Progenitor cell of endocrine pancreas (in vitro differentiated cells): Measurements from ENCODE around the gene BARHL1. TPM values are rescaled to one million over a fixed set of nuclear protein-coding genes. Genes with fewer than 3 reads are reported as not detected.

Experiments
- DNase-seq: peaks from one replicate; pipeline ENCODE4 v3.0.0; 2021; ENCODE audit warnings: low spot score; ENCODE audit not compliant: unreplicated experiment
- H3K27ac Mint-ChIP-seq: 2 replicates; pipeline ENCODE4 v1.8.0; 2021; ENCODE audit warnings: mild to moderate bottlenecking, moderate library complexity, mixed read lengths
- H3K27me3 Mint-ChIP-seq: 2 replicates; pipeline ENCODE4 v1.8.0; 2021; ENCODE audit warnings: mixed read lengths
- H3K36me3 Mint-ChIP-seq: 2 replicates; pipeline ENCODE4 v1.8.0; 2022; ENCODE audit warnings: mixed read lengths; ENCODE audit not compliant: insufficient read depth
- H3K4me1 Mint-ChIP-seq: 2 replicates; pipeline ENCODE4 v1.8.0; 2021; ENCODE audit warnings: low read depth, mixed read lengths
- H3K4me3 Mint-ChIP-seq: 2 replicates; pipeline ENCODE4 v1.8.0; 2021; ENCODE audit warnings: low read depth, mild to moderate bottlenecking, moderate library complexity, mixed read lengths
- H3K9me3 Mint-ChIP-seq: 2 replicates; pipeline ENCODE4 v1.8.0; 2021; ENCODE audit warnings: low read depth, mixed read lengths
- total RNA-seq: library from RNA; stranded (reverse); gene quantifications from 2 replicates; pipeline ENCODE4 v1.2.1, GENCODE V29; 2021
- TF ChIP-seq, protein P1 (sequence below): fragments of 200-600 bp; sonication (generic); IDR thresholded peaks from one replicate; pipeline ENCODE4 v1.5.0; 2021; ENCODE audit warnings: antibody characterized with exemption, mild to moderate bottlenecking; ENCODE audit not compliant: unreplicated experiment

BARHL1 gene
- total RNA-seq, 1 donor from 2014 or later = not detected

DNA sequence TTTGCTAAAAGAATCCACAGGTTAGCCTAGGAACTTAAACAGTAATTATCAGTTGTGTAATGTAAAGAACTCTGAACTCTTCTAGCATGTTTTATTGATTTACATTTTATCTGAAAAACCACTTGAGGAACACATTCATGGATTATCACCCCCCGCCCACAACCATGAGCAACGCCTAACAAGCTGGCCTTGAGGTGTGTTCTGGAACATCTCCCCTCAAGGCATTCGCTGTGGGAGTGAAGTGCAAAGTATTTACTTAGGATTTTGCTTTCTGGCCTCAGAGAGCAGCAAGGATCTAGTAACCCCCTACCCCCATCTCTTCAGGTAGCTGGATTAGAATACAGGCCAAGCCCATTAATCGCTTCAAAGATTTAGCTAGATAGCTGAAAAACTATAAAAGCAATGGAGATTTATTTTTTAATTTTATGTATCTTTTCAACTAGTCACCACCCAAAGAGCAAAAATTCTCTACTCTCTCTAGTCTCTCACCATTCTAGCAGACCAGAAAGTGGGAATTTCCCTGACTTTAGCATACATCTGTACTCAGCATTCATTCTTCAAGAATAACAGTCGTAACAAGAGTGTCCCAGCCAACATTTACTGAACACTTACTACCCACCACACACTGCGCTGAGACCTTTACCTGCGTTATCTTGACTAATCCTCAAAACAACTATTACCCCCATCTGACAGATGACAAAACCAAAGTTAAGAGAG lies 50.2 kb downstream of the BARHL1 start:
- DNase-seq = no peak
- H3K27me3 Mint-ChIP-seq = no peaks in the 10 kb centered on the region
- H3K36me3 Mint-ChIP-seq = peaks cover 13% of the 10 kb centered on the region
- no peaks in the 10 kb centered on the region for H3K9me3 Mint-ChIP-seq
- H3K4me3 Mint-ChIP-seq = no peak overlapping the region
- H3K27ac Mint-ChIP-seq = no peak overlapping the region
- peaks cover 11% of the 10 kb centered on the region for H3K4me1 Mint-ChIP-seq
- TF ChIP-seq, protein P1, sequence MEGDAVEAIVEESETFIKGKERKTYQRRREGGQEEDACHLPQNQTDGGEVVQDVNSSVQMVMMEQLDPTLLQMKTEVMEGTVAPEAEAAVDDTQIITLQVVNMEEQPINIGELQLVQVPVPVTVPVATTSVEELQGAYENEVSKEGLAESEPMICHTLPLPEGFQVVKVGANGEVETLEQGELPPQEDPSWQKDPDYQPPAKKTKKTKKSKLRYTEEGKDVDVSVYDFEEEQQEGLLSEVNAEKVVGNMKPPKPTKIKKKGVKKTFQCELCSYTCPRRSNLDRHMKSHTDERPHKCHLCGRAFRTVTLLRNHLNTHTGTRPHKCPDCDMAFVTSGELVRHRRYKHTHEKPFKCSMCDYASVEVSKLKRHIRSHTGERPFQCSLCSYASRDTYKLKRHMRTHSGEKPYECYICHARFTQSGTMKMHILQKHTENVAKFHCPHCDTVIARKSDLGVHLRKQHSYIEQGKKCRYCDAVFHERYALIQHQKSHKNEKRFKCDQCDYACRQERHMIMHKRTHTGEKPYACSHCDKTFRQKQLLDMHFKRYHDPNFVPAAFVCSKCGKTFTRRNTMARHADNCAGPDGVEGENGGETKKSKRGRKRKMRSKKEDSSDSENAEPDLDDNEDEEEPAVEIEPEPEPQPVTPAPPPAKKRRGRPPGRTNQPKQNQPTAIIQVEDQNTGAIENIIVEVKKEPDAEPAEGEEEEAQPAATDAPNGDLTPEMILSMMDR = no peak

DNA sequence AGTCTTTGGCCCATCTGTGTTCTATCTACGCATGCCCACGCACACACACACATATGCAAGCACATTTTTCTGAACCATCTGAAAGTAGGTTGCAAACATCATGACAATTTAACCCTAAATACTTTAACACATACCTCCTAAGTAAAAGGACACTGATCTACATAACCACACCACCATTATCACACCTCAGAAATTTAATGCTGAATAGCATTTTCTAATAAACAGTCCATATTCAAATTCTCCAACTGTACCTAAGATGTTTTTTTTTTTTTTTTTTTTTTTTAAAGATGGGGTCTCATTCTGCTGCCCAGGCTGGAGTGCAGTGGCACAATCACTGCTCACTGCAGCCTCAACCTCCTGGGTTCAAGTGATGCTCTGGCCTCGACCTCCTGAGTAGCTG lies 51.9 kb downstream of the BARHL1 start:
- no peak for DNase-seq
- Mint-ChIP-seq H3K4me3 (no peak overlapping the region), H3K36me3 (peaks cover 10% of the 10 kb centered on the region), H3K4me1 (peaks cover 15% of the 10 kb centered on the region), H3K27ac (no peak overlapping the region), H3K27me3 (no peaks in the 10 kb centered on the region), H3K9me3 (no peaks in the 10 kb centered on the region)
- TF ChIP-seq, protein P1 = no peak

DNA sequence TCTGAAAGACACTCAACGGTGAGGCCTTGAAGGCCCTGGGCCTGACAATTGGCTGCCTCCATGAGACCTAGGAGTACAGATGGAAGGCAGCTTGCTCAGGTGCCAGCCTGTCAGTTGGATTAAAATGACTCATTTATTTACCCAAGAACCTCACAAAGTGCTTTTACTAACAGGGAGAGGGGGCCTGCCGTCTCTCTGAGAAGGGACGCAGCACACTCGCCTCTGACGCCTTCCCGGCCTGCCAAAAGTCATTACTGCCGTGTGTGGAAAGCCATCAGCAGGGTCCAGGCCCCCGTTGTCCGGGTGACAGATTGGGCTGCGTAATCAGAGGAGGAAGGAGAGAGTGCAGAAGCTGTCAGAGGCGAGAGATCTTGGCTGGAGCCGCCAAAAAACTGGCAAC lies 54.9 kb downstream of the BARHL1 start:
- Mint-ChIP-seq H3K4me3 (no peak overlapping the region), H3K36me3 (peaks cover 10% of the 10 kb centered on the region), H3K9me3 (no peaks in the 10 kb centered on the region), H3K27ac (peak overlapping the region; percentile 75), H3K27me3 (no peaks in the 10 kb centered on the region), H3K4me1 (peaks cover 16% of the 10 kb centered on the region)
- DNase-seq = no peak
- TF ChIP-seq, protein P1 = no peak

DNA sequence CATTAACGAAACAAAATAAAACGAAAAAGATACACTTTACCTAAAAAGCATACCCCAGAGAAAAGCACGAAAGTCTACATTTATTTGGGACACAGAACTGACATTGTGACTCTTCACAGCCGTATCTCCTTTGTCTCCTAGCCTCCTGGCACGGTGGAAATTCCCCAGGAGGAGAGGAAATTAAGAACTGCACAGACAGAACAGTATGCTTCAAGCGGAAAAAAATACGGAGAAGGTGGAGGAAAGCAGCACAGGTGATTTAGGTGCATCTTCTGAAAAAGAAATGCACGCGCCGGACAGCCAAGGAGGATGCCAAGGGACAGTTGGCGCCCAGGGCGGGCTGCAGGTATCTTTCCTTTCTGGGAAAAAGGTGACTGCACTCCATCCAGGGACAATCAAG lies 55.4 kb downstream of the BARHL1 start:
- Mint-ChIP-seq H3K9me3 (no peaks in the 10 kb centered on the region), H3K4me1 (peaks cover 13% of the 10 kb centered on the region), H3K4me3 (no peak overlapping the region), H3K27ac (peak overlapping the region; percentile 17), H3K36me3 (peaks cover 10% of the 10 kb centered on the region), H3K27me3 (no peaks in the 10 kb centered on the region)
- no peak for DNase-seq
- TF ChIP-seq, protein P1 = no peak

DNA sequence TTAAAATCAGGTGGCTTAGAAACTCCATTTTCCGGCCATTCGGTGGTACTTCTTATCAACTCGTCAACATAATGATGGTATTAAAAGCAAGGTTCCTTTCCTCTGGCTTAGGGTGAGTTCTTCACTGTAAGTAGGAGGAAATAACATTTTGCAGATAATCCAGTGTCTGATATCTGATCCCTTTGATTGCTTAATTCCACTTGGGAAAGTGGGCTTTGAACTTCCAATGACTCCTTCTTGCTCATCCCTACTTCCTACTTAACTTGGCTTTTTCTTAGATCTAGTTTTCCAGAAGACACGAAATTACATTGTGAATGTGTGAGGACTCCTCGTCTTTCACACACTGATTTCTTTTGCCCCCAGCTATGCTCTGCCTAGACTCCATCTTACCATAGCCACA lies 55.8 kb downstream of the BARHL1 start:
- TF ChIP-seq, protein P1 = no peak
- DNase-seq = no peak
- Mint-ChIP-seq H3K27me3 (no peaks in the 10 kb centered on the region), H3K4me1 (peaks cover 11% of the 10 kb centered on the region), H3K36me3 (peaks cover 12% of the 10 kb centered on the region), H3K27ac (no peak overlapping the region), H3K9me3 (no peaks in the 10 kb centered on the region), H3K4me3 (no peak overlapping the region)
